Upper lobe of left lung (tissue), 4 donors: ENCODE data around the gene NUP188.

Experiments used
- EP300 ChIP-seq, 4 donors: sonication (generic); formaldehyde crosslinking; IDR thresholded peaks; one replicate each; pipeline ENCODE4 v1.5.1; 2017; ENCODE audit warnings: antibody characterized with exemption in 4 of 4, control low read depth in 2 of 4
- POLR2A ChIP-seq, 4 donors: fragments of 450-650 bp; IDR thresholded peaks; one replicate each; pipeline ENCODE4 v1.5.1; 2016 to 2017; ENCODE audit warnings: antibody characterized with exemption in 4 of 4, mild to moderate bottlenecking in 2 of 4
- TF ChIP-seq, protein P1 (sequence below), 6 experiments: fragments of 450-650 bp in 4 of 6; fragments of 200-600 bp in 2 of 6; sonication (generic) in 2 of 6; IDR thresholded peaks; one replicate each; pipeline ENCODE4 v1.5.1; 2016 to 2019; ENCODE audit warnings: antibody characterized with exemption in 6 of 6

DNA sequence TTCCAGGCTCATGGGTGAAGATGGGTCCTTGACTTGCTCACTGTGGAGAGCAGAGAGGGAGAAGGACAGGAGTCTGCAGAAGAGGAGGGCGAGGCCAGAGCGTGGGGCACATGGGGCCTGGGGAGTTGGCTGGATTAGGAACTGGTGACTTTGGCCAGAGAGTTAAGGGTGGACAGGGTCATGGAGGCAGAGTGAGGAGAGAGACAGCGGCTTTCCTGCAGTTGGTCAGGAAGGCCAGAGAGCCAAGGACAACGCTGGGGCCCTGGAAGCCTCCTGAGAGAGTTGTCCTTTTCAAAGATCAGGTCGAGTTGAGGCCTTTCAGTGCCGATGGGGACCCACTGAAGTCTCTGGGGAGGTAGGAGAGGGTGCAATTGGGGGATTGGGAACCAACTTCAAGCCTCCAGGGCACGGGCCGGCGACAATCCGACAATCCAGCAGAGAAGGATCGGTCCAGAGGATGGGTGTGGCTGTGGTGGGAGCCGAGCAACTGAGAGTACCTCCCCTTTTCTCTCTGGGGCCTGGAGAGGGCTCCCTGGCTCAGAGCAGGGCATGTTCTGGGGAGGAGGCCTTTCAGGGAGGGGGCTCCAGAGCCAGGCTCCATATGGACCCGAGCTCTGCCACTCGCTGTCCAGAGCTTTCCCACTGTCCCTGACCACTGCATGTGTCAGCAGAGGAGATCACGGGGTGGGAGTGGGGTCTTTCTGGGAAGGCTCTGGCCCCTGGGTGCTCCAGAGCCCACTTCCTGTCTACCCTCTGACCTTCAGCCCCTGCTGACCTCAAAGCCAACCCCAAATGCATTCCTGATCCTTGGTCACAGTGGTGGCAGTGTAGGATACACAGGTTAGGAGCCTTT lies 34.2 kb upstream of the NUP188 start:
- TF ChIP-seq, protein P1, sequence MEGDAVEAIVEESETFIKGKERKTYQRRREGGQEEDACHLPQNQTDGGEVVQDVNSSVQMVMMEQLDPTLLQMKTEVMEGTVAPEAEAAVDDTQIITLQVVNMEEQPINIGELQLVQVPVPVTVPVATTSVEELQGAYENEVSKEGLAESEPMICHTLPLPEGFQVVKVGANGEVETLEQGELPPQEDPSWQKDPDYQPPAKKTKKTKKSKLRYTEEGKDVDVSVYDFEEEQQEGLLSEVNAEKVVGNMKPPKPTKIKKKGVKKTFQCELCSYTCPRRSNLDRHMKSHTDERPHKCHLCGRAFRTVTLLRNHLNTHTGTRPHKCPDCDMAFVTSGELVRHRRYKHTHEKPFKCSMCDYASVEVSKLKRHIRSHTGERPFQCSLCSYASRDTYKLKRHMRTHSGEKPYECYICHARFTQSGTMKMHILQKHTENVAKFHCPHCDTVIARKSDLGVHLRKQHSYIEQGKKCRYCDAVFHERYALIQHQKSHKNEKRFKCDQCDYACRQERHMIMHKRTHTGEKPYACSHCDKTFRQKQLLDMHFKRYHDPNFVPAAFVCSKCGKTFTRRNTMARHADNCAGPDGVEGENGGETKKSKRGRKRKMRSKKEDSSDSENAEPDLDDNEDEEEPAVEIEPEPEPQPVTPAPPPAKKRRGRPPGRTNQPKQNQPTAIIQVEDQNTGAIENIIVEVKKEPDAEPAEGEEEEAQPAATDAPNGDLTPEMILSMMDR (IDR thresholded peaks at IDR 0.05), result no peak
- TF ChIP-seq EP300 (IDR thresholded peaks at IDR 0.05) (no peak), POLR2A (IDR thresholded peaks at IDR 0.05) (no peak)
